ELF-1 (cell line): ENCODE results near the gene ISOC1.

Source experiments
- DNase-seq: peaks from one replicate; pipeline ENCODE4 v3.0.0-alpha.2; 2016; ENCODE audit warnings: low read depth, low spot score

ISOC1 gene

DNA sequence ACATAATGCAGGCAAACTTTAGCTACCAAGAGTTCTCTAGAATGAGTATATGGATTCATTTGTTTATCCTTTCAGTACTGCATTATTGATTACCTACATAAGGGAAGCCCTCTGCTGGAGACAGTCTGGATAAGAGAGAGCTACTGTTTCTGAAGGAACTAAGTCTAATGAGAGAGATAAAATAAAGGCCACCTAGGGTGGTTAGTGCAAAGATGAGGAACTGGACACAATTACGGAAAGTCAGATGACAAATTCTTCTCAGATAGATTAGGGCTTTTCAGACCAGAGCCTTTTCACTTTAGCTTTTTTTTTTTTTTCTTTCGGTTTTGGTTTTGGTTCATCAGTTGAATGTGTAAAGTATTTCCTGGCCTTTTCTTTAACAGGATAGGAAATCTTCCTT, 31.3 kb downstream of the ISOC1 start:
- no peak for DNase-seq

GRCh38 chr5:129133553-129133952, 39.0 kb downstream of the ISOC1 start:
- no peak for DNase-seq

DNA sequence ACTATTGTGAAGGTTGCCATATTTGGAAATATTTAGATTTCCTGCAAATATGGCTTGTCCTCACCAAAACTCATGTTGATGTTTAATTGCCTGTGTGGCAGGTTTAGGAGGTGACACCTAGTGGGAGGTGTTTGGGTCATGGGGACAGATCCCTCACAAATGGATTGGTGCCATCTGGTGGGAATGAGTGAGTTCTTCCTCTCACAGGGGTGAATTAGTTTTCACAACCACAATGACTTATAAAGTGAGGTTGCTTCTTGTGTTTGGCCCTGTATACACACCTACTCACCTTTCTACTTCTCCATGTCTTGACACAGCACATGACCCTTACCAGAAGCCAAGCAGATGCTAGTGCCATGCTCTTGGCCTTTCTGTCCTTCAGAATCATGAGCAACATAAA, 41.1 kb downstream of the ISOC1 start:
- peak; percentile 28 for DNase-seq

DNA sequence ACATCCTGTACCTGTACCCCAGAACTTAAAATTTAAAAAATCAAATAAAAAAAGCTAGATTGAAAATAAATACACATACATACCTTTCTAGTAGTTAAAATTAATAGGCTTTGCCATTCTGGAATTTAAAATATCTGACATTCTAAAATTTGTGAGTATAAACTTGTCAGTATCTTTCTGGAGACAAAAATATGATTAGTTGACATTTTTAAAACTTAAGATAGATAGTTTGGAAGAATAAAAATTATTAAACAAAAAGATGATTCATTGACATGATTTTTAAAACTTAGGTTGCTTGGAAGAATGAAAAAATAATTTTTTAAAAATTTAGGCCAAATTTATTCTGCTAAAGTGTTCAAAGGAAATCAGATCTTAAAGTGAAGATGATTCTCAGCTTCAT, 43.1 kb downstream of the ISOC1 start:
- DNase-seq: no peak

DNA sequence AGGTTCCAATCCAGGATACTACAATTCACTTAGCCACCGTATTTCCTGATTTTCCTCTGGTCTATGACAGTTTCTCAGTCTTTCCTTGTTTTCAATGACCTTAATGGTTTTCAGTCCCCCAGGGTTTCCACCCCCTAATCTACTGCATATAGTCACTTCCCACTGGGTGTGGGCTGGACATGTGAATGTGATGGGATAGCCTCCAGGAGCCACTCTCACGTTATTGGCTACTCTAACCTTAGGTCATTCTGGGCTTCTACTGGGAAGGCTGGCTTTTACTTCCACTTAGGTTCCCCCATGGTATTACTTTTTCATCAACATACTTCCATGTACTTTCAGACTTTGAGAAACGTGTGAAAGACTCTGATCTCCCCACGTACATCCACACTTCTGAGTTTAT, 46.5 kb downstream of the ISOC1 start:
- no peak for DNase-seq

DNA sequence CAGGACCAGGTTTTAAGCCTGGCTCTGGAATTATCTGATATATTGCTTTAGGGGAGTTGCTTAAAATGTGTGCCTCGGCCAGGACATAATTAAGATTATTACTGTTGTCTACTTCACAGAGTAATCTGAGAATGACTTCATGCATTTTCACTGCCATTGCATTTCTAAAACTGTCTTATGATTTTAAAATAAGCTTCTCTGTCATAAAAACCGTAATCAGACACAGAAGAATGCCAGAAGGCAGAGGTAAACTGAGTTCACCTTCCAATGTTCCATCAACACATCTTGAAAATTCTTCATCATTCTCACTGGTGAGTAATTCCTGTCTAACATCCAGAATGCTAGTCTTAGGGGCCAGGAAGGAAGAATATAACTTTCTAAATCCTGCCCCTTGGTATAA, 47.1 kb downstream of the ISOC1 start:
- DNase-seq: no peak

GRCh38 chr5:129155876-129156275, 61.3 kb downstream of the ISOC1 start:
- no peak for DNase-seq

- DNase-seq: no peak
Observed at GRCh38 chr5:129161830-129162229, 67.3 kb downstream of the ISOC1 start.
